Glutamatergic neuron (in vitro differentiated cells): ENCODE results near the gene RFK. TPM values are rescaled to one million over a fixed set of nuclear protein-coding genes. Genes with fewer than 3 reads are reported as not detected.

Source experiments
- DNase-seq: peaks from one replicate; pipeline ENCODE4 v3.0.0; 2022
- H3K27ac Mint-ChIP-seq: one replicate; pipeline ENCODE4 v1.8.0; 2020; ENCODE audit warnings: mild to moderate bottlenecking, mixed read lengths, inconsistent platforms; ENCODE audit not compliant: unreplicated experiment
- H3K27me3 Mint-ChIP-seq: one replicate; pipeline ENCODE4 v1.8.0; 2020; ENCODE audit warnings: mild to moderate bottlenecking, moderate library complexity, mixed read lengths, inconsistent platforms; ENCODE audit not compliant: unreplicated experiment
- H3K36me3 Mint-ChIP-seq: one replicate; pipeline ENCODE4 v1.8.0; 2020; ENCODE audit warnings: mild to moderate bottlenecking, mixed read lengths, inconsistent platforms; ENCODE audit not compliant: unreplicated experiment
- H3K4me1 Mint-ChIP-seq: one replicate; pipeline ENCODE4 v1.8.0; 2020; ENCODE audit warnings: mild to moderate bottlenecking, low read depth, mixed read lengths, inconsistent platforms; ENCODE audit not compliant: unreplicated experiment
- H3K4me3 Mint-ChIP-seq: one replicate; pipeline ENCODE4 v1.8.0; 2020; ENCODE audit warnings: mild to moderate bottlenecking, mixed read lengths, inconsistent platforms; ENCODE audit not compliant: unreplicated experiment
- H3K9me3 Mint-ChIP-seq: one replicate; pipeline ENCODE4 v1.8.0; 2020; ENCODE audit warnings: mild to moderate bottlenecking, moderate library complexity, mixed read lengths, inconsistent platforms; ENCODE audit not compliant: unreplicated experiment
- CTCF ChIP-seq: fragments of 200-600 bp; sonication (generic); IDR thresholded peaks from one replicate; pipeline ENCODE4 v1.5.0; 2021; ENCODE audit not compliant: partially characterized antibody, unreplicated experiment
- total RNA-seq: library from RNA; stranded (reverse); fragmentation: NEBNext Ultra II Directional; extraction: Animal tissue kit (Norgen Biotek cat#: 25700); gene quantifications from one replicate; pipeline ENCODE4 v1.2.1, GENCODE V29; 2021; ENCODE audit not compliant: unreplicated experiment

Gene RFK
- total RNA-seq, 1 donor from 2014 or later, result 12.7 TPM

- H3K9me3 Mint-ChIP-seq, result no peaks in the 10 kb centered on the region
- H3K27ac Mint-ChIP-seq, result no peak overlapping the region
- H3K27me3 Mint-ChIP-seq, result no peaks in the 10 kb centered on the region
- no peak overlapping the region for H3K4me3 Mint-ChIP-seq
- H3K4me1 Mint-ChIP-seq, result no peaks in the 10 kb centered on the region
- no peaks in the 10 kb centered on the region for H3K36me3 Mint-ChIP-seq
- no peak for DNase-seq
- TF ChIP-seq CTCF, result no peak
Observed at GRCh38 chr9:76374783-76375559, 19.3 kb downstream of the RFK start.

GRCh38 chr9:76373784-76374474 lies 20.3 kb downstream of the RFK start:
- Mint-ChIP-seq H3K36me3 (no peaks in the 10 kb centered on the region), H3K9me3 (no peaks in the 10 kb centered on the region), H3K4me3 (no peak overlapping the region), H3K27me3 (no peaks in the 10 kb centered on the region), H3K4me1 (no peaks in the 10 kb centered on the region), H3K27ac (no peak overlapping the region)
- no peak for TF ChIP-seq CTCF
- DNase-seq, result no peak

- Mint-ChIP-seq H3K4me3 (no peak overlapping the region), H3K9me3 (no peaks in the 10 kb centered on the region), H3K27me3 (no peaks in the 10 kb centered on the region), H3K27ac (no peak overlapping the region), H3K36me3 (no peaks in the 10 kb centered on the region), H3K4me1 (no peaks in the 10 kb centered on the region)
- no peak for DNase-seq
- no peak for TF ChIP-seq CTCF
Observed at GRCh38 chr9:76373173-76373783, 20.9 kb downstream of the RFK start.

- Mint-ChIP-seq H3K9me3 (no peaks in the 10 kb centered on the region), H3K27me3 (no peaks in the 10 kb centered on the region), H3K36me3 (no peaks in the 10 kb centered on the region), H3K4me3 (no peak overlapping the region), H3K4me1 (no peaks in the 10 kb centered on the region), H3K27ac (no peak overlapping the region)
- no peak for TF ChIP-seq CTCF
- DNase-seq, result no peak
Observed at GRCh38 chr9:76372336-76372735, 21.9 kb downstream of the RFK start.

GRCh38 chr9:76371901-76372300 lies 22.3 kb downstream of the RFK start:
- H3K27me3 Mint-ChIP-seq, result no peaks in the 10 kb centered on the region
- no peaks in the 10 kb centered on the region for H3K9me3 Mint-ChIP-seq
- no peak overlapping the region for H3K27ac Mint-ChIP-seq
- no peak for TF ChIP-seq CTCF
- no peaks in the 10 kb centered on the region for H3K4me1 Mint-ChIP-seq
- DNase-seq, result no peak
- no peaks in the 10 kb centered on the region for H3K36me3 Mint-ChIP-seq
- no peak overlapping the region for H3K4me3 Mint-ChIP-seq
